Panc1 (cell line): ENCODE measurements around the gene MRTFA. TPM values are rescaled to one million over a fixed set of nuclear protein-coding genes. Genes with fewer than 3 reads are reported as not detected.

Source experiments
- ATAC-seq: fragments of 200-7000 bp; cut with Tn5 transposase; 2 replicates; pipeline ENCODE4 v1.9.1; 2020; ENCODE audit warnings: mild to moderate bottlenecking, moderate library complexity
- BruUV-seq: library from RNA; stranded (reverse); fragments of 400-500 nt; replicated peaks from 2 replicates; lab custom pipeline; 2021; lab: Mats Ljungman, UMichigan
- CTCF ChIA-PET: fragments of 300-600 bp; sonication (Branson Sonifier 250); formaldehyde crosslinking; loops from one replicate; lab custom pipeline; 2022; ENCODE audit warnings: antibody characterized with exemption; lab: Charles Lee
- POLR2A ChIA-PET: fragments of 300-600 bp; sonication (Branson Sonifier 250); formaldehyde crosslinking; loops from one replicate; lab custom pipeline; 2022; ENCODE audit warnings: antibody characterized with exemption; lab: Charles Lee
- DNase-seq: peaks from one replicate; pipeline ENCODE4 v3.0.0-alpha.2; 2010; ENCODE audit warnings: low read depth, low spot score
- H3K27ac ChIP-seq: 2 replicates; pipeline ENCODE4 v1.5.1; 2011; ENCODE audit warnings: mild to moderate bottlenecking, low read length, inconsistent platforms
- H3K27me3 ChIP-seq: fragments of 200-500 bp; sonication (Bioruptor generic); 2 replicates; pipeline ENCODE4 v1.6.0; 2014; ENCODE audit warnings: low read length, inconsistent platforms; ENCODE audit not compliant: control insufficient read depth, insufficient read depth
- H3K36me3 ChIP-seq: fragments of 200-500 bp; sonication (Bioruptor generic); 2 replicates; pipeline ENCODE4 v1.5.1; 2014; ENCODE audit warnings: inconsistent platforms, mild to moderate bottlenecking, low read length, moderate library complexity; ENCODE audit not compliant: control insufficient read depth, insufficient read depth
- H3K4me1 ChIP-seq: 2 replicates; pipeline ENCODE4 v1.5.1; 2011; ENCODE audit warnings: inconsistent platforms, mild to moderate bottlenecking, low read length, moderate library complexity; ENCODE audit not compliant: control insufficient read depth, insufficient read depth
- H3K4me3 ChIP-seq, 2 experiments: 2 replicates each; pipeline ENCODE4 v1.5.1; 2011 to 2012; ENCODE audit warnings: low read depth in 2 of 2, low read length in 2 of 2, mild to moderate bottlenecking in 2 of 2, inconsistent platforms in 1 of 2, moderate library complexity in 1 of 2
- H3K9me3 ChIP-seq: fragments of 200-500 bp; sonication (Bioruptor generic); 2 replicates; pipeline ENCODE4 v1.5.1; 2014; ENCODE audit warnings: low read depth, mild to moderate bottlenecking, inconsistent platforms, low read length, moderate library complexity; ENCODE audit not compliant: control insufficient read depth, insufficient read depth
- POLR2AphosphoS5 ChIP-seq: IDR thresholded peaks from 2 replicates; pipeline ENCODE4 v1.6.1; 2012; ENCODE audit warnings: mild to moderate bottlenecking, low read depth, low read length, moderate library complexity
- SIN3A ChIP-seq: IDR thresholded peaks from 2 replicates; pipeline ENCODE4 v1.6.1; 2012; ENCODE audit warnings: low read depth, mild to moderate bottlenecking, low read length, moderate library complexity, borderline replicate concordance; ENCODE audit not compliant: insufficient read depth
- TCF7L2 ChIP-seq: IDR thresholded peaks from 2 replicates; pipeline ENCODE4 v1.6.1; 2011; ENCODE audit warnings: mild to moderate bottlenecking, low read depth, low read length, inconsistent platforms
- in situ Hi-C: cut with HindIII; loops from 2 replicates; pipeline ENCODE4 v1.10.0; 2016; ENCODE audit warnings: low sequenced_read_pairs, low pct_unique_long_range_greater_than_20kb
- intact Hi-C: fragments of 100-400 bp; cut with micrococcal nuclease; formaldehyde crosslinking; loops from one replicate; pipeline ENCODE4 v1.10.0; 2022; ENCODE audit not compliant: unreplicated experiment
- total RNA-seq: library from RNA; stranded (reverse); gene quantifications from one replicate; pipeline ENCODE4 v1.2.1, GENCODE V29; 2021; ENCODE audit not compliant: unreplicated experiment
- TF ChIP-seq, protein P1 (sequence below), 2 experiments: IDR thresholded peaks; 2 replicates each; pipeline ENCODE4 v1.6.1; 2011 to 2012; ENCODE audit warnings: low read depth in 2 of 2, control low read depth in 1 of 2, low read length in 1 of 2, mild to moderate bottlenecking in 1 of 2, moderate library complexity in 1 of 2; ENCODE audit not compliant: insufficient read depth in 1 of 2
- TF ChIP-seq, protein P2 (sequence below): fragments of 450-650 bp; IDR thresholded peaks from 2 replicates; pipeline ENCODE4 v1.5.1; 2017; ENCODE audit warnings: mild to moderate bottlenecking

Gene MRTFA
- total RNA-seq, 1 experiment from 2014 or later: 62.1 TPM

DNA sequence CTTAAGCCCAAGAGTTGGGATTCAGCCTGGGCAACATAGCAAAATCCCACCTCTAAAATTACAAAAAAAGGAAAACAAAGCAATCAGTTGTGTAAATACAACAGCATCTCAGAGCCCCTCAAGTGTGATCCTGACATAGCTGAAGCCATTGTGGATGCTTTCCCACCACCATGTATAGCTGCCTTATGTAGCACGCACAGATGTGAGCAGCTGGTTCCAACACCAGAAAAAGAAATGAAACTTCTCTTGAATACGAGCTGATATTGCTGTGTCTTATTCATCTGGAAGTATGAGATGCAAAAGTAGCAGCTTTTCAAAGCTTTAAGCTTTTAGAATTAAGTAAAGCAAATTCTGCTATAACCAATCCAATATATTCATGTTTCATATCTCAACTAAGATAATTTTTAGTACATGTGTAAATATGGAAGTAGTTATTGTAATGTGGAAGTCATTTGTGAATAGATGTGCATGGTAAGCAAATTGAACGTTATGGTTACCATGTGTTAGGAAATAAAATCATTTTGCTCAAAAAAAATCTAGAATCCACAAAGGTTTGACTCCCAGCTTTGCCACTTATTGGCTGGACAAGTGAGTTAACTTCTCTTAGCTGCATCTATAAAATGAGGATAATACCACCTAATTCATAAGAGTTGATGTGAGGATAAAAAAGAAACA is 203.0 kb downstream of the MRTFA start:
- H3K27ac ChIP-seq: no peak overlapping the region
- POLR2A ChIA-PET: no interaction called here
- no peaks in the 10 kb centered on the region for H3K9me3 ChIP-seq
- peaks cover 4% of the 10 kb centered on the region; the same call in 1 of the 2 replicates for H3K36me3 ChIP-seq
- H3K4me3 ChIP-seq: no peak overlapping the region
- ATAC-seq (no peak), DNase-seq (no peak)
- in situ Hi-C loops: no loop called here
- TF ChIP-seq, protein P1, sequence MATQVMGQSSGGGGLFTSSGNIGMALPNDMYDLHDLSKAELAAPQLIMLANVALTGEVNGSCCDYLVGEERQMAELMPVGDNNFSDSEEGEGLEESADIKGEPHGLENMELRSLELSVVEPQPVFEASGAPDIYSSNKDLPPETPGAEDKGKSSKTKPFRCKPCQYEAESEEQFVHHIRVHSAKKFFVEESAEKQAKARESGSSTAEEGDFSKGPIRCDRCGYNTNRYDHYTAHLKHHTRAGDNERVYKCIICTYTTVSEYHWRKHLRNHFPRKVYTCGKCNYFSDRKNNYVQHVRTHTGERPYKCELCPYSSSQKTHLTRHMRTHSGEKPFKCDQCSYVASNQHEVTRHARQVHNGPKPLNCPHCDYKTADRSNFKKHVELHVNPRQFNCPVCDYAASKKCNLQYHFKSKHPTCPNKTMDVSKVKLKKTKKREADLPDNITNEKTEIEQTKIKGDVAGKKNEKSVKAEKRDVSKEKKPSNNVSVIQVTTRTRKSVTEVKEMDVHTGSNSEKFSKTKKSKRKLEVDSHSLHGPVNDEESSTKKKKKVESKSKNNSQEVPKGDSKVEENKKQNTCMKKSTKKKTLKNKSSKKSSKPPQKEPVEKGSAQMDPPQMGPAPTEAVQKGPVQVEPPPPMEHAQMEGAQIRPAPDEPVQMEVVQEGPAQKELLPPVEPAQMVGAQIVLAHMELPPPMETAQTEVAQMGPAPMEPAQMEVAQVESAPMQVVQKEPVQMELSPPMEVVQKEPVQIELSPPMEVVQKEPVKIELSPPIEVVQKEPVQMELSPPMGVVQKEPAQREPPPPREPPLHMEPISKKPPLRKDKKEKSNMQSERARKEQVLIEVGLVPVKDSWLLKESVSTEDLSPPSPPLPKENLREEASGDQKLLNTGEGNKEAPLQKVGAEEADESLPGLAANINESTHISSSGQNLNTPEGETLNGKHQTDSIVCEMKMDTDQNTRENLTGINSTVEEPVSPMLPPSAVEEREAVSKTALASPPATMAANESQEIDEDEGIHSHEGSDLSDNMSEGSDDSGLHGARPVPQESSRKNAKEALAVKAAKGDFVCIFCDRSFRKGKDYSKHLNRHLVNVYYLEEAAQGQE (IDR thresholded peaks at IDR 0.05; ENCODE audit: insufficient read depth in 1 of 2, low read depth in 2 of 2, low read length in 1 of 2): no peak
- CTCF ChIA-PET: interaction anchor here (1.1 kb wide), 1 partner anchor 53 kb away, joined by 3 read pairs; no protein-coding TSS in a partner anchor
- BruUV-seq: TSS peak; percentile 52
- H3K27me3 ChIP-seq: no peaks in the 10 kb centered on the region
- intact Hi-C loops: no loop called here
- H3K4me1 ChIP-seq: peaks cover 22% of the 10 kb centered on the region

DNA sequence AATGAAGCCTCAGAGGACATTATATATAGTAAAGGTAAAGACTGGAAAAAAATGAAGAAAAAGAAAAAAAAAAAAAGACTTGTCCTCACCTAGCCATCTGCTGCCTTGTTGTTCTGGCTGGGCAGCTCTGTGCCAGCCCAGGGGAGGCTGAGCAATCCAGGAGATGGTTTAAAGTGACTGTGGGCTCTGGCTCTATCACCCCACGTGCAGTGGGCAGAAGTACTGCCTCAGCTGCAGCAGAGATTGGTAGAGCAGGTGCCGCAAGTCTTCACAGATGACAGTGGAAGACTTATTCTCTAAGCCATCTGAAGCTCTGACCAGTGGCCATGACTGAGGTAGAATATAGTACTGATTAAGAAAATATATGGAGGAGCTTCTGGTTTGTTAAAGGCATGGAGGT is 203.9 kb downstream of the MRTFA start:
- TF ChIP-seq, protein P2, sequence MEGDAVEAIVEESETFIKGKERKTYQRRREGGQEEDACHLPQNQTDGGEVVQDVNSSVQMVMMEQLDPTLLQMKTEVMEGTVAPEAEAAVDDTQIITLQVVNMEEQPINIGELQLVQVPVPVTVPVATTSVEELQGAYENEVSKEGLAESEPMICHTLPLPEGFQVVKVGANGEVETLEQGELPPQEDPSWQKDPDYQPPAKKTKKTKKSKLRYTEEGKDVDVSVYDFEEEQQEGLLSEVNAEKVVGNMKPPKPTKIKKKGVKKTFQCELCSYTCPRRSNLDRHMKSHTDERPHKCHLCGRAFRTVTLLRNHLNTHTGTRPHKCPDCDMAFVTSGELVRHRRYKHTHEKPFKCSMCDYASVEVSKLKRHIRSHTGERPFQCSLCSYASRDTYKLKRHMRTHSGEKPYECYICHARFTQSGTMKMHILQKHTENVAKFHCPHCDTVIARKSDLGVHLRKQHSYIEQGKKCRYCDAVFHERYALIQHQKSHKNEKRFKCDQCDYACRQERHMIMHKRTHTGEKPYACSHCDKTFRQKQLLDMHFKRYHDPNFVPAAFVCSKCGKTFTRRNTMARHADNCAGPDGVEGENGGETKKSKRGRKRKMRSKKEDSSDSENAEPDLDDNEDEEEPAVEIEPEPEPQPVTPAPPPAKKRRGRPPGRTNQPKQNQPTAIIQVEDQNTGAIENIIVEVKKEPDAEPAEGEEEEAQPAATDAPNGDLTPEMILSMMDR: no peak
- no peak for TF ChIP-seq POLR2AphosphoS5
- TF ChIP-seq, protein P1 (IDR thresholded peaks at IDR 0.05; ENCODE audit: insufficient read depth in 1 of 2, low read depth in 2 of 2, low read length in 1 of 2): no peak
- TF ChIP-seq TCF7L2: no peak
- TF ChIP-seq SIN3A: no peak
- intact Hi-C loops (no loop called here), in situ Hi-C loops (no loop called here)
- ChIA-PET CTCF (interaction anchor here (1.1 kb wide), 1 partner anchor 54 kb away, joined by 3 read pairs; no protein-coding TSS in a partner anchor), POLR2A (interaction anchor here (0.6 kb wide), 1 partner anchor 469 kb away, joined by 5 read pairs; no protein-coding TSS in a partner anchor)
- Histone ChIP-seq H3K36me3 (peaks cover 4% of the 10 kb centered on the region; the same call in 1 of the 2 replicates), H3K4me3 (no peak overlapping the region), H3K9me3 (no peaks in the 10 kb centered on the region), H3K4me1 (peaks cover 13% of the 10 kb centered on the region), H3K27me3 (no peaks in the 10 kb centered on the region), H3K27ac (no peak overlapping the region)
- DNase-seq (no peak), ATAC-seq (no peak)
- BruUV-seq: no TSS peak
